ENCODE results near the gene SLC13A5.
"Not testable (repeated sequence)": the region's sequence is repeated elsewhere in the genome, so short reads cannot be mapped to it uniquely, and the experiment has no call there.

Gene SLC13A5

DNA sequence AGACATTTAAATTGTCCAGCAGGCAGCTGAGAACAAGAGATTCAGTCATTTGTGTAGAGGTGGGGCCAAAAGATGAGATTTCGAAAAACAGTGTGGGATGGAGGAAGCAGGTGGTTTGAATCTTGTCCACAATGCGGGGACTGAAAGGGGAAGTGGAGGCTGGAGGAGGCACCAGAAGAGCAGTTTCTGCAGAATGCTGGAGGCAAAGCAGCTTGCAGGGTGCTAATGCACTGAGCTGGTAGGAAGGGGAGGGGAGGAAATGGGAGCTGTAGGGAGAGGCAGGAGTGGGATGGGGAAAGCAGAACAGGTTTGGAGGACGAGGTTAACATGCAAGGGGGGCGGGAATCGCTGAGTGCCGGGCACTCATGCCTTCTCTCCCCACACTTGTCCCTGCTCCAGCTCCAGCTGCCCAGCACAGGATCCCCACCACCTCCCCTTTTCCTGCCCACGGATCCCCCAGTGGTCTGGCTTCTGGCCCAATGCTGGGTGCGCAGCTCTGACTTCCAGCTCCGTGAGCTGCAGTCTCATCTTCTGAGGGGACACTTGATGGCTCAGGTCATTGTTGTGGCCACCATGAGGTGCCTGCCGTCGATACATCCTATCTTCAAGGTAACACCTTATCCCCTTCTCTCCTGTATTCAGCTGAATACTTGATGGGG lies 52.2 kb downstream of the SLC13A5 start:
- DNase-seq (ENCODE audit: low spot score) = no peak

DNA sequence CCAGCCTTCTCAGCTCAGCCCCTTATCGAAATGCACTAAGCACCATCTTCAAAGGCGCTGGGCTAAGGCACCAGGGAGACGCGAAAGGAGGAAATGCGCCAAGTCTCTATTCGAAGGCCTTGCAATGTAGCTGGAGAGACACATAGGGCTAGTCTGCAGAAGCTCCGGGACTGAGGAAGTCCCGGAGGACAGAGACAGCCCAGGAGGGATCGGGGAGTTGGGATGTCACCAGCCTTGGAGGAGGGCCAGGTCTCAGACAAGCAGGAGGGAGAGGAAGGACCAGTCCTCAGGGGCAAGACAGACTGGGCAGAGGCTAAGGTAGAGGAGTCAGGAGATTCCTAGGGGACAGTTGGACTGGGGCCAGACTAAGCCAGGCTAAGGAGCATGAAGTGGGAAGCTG lies 53.1 kb downstream of the SLC13A5 start:
- DNase-seq (ENCODE audit: low spot score) = no peak

DNA sequence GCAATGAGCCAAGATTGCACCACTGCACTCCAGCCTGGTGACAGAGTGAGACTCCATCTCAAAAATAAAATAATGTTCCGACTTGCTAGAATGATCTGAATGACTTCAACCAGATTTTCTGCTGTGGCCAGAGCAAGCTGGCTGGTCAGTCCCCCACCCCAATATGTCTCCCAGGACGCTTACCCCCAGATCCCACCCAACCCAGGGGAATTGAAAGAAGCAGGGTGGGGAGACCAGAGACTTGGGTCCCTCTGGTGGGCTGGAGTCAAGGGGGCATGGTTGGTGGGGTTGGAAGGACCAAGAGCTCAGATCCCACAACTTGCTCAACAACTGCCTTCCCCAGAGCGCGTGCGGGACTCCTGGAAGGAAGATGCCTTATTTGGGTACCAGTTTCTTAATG lies 54.8 kb downstream of the SLC13A5 start:
- not testable (repeated sequence) for DNase-seq (ENCODE audit: low spot score)

DNA sequence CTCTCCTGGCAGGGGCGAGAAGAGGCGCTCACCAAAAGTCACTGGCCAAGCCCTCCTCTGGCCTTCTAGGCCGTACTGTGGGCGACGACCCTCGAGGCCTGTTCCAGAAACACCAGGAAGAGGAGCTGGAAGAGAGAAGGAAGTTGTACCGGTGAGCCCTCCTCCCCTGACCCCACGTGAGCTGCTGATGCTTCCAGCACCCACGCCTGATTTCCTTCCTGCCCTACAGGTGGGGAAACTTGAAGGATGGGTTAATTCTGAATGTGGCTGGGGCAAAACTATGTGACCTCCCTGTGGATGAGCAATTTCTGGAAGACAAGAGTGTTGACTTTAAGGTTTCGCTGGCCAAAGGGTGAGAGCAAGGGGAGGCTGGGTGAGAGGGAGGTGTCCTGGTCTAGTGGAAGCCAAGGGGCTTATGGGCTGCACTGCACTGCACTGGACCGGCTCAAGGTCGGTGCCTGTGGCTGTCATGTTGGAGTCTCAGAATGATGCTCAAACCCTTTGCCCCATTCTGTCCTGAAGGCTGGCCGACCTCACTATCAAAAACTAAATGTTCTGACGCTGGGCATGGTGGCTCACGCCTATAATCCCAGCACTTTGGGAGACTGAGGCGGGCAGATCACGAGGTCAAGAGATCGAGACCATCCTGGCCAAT lies 55.4 kb downstream of the SLC13A5 start:
- DNase-seq (ENCODE audit: low spot score) = no peak

DNA sequence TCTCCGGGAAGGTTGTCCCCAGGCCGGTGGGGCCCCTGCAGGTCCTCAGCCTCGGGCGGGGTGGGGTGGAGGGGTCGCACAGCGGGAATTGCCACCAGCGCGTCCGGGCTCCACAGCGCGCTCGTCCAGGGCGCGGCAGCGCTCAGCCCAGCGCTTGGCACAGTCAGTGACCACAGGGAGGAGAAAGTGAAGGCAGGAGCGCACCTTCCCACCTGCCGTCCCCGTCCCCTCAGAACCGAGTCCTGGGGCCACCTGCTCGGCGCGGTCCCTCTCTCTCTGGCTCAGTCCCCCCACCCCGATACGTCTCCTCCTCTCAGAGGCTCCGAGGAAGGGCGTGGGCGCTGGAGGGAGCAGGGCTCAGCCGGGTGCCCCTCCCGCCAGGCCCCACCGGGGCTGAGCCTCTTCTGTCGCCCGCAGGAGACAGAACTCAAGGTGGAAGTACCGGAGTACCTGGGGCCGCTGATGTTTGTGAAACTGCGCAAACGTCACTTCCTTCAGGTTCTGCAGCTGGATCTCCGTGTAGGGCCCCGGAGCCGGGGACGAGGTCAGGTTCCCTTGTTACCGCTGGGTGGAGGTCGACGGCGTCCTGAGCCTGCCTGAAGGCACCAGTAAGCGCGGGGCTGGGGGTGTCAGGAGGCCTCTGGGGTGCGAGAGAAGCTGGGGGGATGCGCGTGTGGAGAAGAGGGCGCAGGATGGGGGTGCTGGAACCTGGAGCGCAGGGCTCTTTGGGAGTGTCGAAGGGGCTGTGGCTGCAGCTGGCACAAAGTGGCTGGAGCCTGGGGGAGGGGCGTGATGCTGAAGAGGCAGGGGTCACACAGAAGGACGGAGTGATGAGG lies 56.2 kb downstream of the SLC13A5 start:
- not testable (repeated sequence) for DNase-seq (ENCODE audit: low spot score)

DNA sequence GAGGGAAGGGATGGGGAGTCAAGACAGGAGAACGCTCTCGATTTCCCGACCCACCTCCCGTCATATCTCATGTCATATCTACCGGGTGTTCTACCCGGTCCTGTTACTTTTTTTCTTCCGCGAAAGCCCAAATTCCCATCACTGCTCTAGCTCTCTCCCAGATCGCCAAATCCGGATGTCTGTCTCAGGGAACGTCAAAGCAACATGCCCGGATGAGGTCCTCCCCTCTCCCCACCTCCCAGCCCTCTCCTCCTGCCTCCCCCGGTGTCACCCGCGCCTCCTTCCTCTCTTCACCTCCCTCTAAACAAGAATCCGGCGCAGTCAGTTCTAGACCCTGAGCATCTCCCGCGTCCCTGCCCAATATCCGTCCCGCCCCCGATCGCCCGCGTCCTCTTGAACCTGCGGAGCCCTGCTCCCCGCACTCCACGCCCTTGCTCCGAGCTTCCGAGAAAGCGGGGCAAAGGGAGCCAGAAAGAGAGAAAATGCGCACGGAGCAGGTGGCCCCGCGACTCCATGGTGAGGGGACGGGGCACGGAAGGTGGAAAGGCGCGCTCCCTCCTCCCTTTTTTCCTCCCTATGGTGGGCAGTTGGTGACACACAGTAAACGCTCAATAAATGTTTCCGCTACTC lies 57.3 kb downstream of the SLC13A5 start:
- DNase-seq (ENCODE audit: low spot score) = not testable (repeated sequence)

DNA sequence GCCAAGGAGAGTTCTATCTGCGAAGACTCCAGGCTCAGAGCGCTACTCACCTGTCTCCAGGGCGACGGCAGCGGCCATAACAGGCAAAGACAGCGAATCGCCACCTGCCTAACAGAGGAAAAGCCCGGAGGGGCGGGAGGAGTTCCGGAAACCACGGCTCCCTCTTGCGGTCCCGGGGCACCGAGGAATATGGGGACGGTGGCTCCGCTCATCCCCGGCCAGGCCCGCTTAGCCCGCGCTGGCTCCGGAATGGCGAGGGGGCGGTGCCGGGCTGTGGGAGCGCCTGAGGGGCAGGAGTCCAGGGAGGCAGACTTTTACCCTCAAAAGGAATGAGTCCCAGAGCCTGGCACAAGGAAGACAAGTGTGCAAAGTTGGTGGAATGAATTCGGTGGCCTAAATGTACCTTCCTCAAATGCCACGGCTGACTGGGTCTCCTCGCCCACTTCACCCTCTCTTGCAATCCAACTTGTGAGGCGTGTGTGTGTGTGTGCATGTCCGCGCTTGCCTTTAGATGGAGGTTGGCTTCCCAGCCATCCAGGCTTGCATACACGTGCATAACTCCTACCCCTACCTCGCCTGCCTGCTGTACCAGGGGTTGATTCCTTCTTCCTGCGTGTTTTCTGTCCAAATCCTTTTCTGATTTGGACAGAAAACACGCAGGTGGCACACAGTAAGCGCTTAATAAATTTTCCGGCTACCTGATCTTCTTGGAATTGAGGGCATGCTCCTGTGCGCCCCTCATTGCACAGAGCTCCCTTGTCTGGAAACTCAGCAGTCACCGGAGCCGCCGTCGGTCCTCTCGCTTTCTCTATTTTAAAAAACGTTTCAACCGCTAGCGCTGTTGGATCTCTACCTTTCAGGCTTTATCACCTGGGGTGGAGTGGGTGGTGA lies 58.1 kb downstream of the SLC13A5 start:
- no peak for DNase-seq (ENCODE audit: low spot score)

DNA sequence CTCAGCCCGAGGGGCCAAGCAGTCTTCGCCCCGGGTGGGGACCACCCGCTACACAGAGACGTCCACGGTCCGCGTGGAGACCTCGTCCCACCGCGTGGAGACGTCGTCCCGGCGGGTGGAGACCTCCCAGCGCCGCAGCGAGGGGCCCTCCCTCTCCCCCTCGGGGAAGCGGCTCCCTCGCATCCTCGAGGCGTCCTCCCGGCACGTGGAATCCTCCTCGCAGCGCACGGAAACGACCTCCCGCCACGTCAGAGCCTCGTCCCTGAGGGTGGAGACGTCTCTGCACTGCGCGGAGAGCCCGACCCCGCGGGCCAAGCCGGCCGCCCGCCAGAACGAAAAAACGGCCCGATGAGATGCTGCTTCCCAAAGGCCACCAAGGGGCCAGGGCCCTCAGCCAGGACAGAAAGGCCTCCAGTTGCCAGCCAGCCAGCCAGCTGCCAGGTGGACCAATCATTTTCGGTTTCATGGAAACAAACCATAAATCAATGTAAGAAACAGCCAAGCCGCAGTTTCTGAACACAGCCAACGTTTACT lies 61.2 kb downstream of the SLC13A5 start:
- DNase-seq (ENCODE audit: low spot score) = no peak

DNA sequence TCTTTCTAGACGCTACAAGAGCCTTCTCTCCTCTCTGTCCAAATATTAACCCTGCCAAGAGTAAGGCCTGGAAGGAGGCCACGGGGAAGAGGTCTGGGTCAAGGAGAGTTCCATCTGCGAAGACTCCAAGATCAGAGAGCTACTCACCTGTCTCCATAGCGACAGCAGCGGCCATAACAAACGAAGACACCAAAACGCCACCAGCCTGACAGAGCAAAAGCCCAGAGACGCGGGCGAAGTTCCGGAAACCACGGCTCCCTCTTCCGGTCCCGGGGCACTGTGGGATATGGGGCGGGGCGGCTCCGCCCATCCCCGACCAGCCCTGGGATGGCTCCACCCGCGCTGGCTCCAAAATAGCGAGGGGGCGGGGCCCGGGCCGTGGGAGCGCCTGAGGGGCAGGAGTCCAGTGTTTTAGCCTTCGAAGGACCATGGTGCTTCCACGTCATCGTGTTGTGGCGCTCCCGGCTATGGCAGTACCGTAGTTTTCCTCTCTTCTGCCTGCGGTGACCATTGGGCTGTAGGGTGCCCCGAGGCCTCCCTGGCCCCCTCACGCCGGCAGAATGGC lies 61.7 kb downstream of the SLC13A5 start, which contains the start of the genes C17orf100 and MED31:
C17orf100 (plus strand) TSS at position 409 of the 565 bp plus-strand sequence; CDS start at position 561, 152 bp downstream.
MED31 (minus strand) TSS at position 252 of the 565 bp plus-strand sequence; CDS start at position 175, 77 bp downstream.
- DNase-seq (ENCODE audit: low spot score) = peak; percentile 99

DNA sequence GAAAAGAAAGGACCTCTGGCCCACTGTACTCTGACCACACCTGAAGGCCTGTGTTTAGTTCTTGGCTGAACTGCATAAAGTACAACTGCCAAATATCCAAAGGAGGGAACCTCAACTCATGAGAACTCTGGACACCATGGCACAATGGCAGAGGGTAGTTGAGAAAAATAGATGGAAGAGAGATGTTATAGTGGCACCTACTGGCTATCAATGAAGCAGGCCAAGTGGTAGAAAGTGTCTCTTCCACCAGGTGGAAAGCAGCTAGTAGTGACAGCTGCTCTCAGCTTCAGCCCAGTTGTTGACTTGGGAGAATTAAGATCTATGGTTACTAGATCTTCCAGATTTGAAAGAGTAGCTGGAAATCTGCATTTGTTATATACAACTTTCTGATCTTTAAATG lies 65.0 kb downstream of the SLC13A5 start:
- no peak for DNase-seq (ENCODE audit: low spot score)

DNA sequence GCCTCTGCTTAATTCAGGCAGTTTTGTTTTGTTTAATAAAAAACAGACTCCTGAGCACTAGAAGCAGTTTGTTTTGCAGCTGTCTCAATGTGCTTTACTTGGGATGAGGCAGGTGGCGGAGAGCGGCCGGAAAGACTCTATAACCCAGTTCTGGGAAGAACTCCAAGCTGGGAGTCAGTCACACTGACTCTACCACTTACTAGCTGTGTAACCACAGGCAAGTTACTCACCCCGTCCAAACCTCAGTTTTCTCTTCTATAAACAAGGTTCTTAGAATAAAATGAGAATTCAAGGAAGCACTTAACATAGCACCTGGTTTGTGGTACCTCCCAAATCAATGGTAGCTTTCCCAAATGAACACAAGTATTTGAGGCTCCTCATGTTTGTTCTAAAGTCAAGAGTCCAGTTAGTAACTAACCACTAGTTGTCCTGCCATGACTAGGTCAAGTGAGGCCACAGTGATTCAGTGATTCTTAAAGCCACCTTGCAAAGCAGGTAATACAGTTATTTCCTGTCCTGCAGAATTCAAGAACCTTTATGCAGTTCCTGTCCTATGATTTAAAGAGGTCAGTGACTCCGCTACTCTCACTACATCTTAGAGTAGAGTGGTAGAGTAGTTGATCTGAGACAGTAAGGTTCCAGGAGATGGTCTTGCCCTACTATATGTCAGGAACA lies 69.6 kb downstream of the SLC13A5 start:
- DNase-seq (ENCODE audit: low spot score) = peak; percentile 76

DNA sequence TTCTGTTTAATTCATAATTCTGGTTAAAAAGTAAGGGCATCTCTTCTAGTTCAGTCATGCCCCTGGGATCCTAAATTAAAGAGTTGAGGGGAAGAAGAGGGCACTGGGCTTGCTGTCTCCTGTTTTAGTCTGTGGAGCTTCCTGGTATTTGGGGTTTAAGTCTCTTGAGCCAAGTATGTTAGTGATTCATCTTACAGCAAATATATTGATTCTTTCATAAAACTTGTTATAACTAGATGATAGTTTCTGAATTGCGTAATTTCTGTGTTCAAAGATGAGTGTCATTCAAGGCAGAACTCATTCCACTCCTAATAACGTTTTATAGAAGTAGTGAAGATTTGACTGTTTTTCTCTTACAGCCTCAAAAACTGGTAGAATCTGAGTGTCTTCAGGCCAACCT lies 70.6 kb downstream of the SLC13A5 start:
- DNase-seq (ENCODE audit: low spot score) = no peak

DNA sequence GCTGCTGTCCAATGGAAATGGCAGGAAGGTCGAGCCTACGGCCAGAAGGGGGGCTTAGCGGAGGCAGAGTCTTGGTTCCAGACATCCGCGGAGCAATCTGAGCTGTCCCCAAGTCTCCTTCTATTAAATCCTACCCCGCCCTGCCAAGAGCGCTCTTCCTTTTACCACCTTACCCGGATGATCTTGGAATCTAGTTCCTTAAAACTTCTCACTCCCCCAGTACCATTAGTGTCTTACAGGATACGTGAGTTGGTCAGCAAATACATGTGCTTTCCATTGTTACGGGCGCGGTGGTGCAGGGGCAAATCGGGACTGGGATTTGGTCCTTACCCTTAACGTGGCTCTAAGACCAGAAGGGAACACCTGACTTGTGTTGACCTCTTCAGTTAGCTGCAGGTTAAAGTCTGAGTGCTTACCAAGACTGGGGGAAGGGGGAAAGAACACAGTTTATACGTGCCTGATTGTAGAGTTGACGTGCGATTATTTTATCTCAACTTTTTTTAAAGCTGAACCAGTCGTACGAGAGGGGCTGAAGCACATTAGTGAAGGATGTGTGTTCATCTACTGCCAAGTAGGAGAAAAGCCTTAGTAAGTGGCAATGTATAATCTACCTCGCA lies 71.8 kb downstream of the SLC13A5 start:
- DNase-seq (ENCODE audit: low spot score) = no peak

DNA sequence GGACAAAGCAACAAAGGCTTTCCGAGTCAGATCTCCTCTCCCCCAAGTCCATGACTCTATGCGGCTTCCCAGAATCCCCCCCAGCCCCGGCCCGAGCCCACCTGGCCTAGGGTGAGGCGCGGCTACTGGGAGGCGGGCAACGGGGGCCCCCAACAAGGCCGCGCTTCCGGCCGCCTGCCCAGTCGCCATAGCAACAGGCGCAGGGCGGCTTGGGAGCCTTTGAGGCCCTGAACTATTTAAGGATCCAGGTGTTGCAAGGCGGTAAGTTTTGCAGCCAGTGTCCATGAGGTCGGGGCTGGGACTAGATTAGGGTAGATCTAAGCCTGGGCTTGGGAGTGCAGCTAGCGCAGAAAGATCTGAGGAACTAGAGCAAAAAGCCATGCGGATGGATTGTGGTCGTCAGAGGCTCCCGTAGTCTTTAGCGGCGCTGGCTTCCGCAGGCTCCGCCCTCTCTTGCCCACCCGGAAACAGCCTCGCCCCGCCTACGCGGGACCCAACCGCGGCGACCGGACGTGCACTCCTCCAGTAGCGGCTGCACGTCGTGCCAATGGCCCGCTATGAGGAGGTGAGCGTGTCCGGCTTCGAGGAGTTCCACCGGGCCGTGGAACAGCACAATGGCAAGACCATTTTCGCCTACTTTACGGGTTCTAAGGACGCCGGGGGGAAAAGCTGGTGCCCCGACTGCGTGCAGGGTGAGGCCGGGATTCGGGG lies 72.5 kb downstream of the SLC13A5 start, which contains the start of the genes KIAA0753 and TXNDC17:
KIAA0753 (minus strand) TSS at position 176 of the 711 bp plus-strand sequence. CDS start 5,608 bp downstream, outside the sequence.
TXNDC17 (plus strand) TSS at position 525 of the 711 bp plus-strand sequence; CDS start at position 548, 23 bp downstream.
- peak; percentile 92 for DNase-seq (ENCODE audit: low spot score)

DNA sequence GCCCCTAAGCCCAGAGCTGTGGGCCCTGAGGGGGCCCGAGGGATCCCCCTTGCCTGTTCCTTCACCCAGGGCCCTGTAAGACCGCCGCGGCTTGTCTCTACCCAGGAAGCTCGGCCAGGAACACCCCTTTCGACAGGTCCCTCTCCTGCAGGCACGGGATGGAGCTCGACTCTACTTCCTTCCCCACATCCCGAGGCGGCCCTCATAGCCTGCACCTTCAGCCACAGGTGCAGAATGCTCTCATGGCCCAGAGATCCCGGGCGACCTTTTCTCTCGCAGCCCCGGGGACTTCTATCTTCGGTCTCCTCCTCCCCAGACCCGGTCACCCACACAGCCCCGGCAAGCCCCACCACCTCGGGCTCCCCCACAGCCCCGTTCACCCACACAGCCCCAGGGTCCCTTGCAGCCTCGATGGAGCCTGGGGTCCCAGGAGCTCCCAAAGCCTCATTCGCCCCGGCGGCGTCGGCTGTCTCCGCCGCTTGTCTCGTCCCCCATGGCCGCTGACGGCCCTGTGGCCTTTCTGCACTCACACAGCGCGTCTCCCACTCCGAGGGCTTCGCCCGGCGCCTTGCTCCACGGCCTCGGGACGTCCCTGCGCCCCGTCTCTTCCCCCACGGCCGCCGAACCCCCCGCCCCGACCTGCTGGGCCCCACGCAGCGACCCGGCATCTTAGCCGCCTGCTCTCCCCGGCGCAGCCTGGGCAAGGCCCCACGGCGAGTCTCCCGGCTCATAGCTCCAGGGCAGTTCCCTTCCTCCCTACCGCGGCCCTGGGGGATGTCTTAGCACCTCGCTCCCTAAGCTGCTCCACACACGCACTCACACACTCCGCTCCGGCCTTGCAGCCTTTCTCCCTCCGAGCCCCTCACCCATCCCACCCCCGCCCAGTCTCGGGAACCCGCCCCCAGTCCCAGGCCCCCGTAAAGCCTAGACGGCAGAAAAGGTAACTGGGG lies 73.3 kb downstream of the SLC13A5 start:
- peak; percentile 44 for DNase-seq (ENCODE audit: low spot score)

DNA sequence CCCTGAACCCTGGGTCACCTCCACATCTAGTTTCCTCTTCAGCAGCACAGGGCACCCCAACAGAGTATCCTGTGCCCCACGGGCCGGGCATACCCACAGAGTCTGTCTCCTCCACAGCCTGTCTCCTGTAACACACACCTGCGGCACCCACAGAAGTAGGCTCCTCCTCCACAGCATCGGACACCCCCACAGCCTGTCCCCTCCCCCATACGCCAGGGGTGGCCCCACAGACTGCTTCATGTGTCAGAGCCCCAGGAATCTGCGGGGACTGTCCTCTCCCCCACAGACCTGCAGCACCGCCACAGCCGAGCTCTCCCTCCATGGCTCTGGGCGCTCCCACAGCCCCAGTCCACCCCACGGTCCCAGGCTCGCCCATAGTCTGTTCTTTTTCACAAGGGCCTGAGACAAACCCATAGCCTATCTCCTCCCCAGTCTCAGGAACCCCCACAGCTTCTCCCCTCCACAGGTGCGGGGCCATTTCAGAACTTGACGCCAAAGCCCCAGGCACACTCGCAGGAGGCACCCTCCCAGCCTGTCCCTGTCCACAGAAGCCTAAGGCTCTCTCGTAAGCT lies 74.1 kb downstream of the SLC13A5 start:
- no peak for DNase-seq (ENCODE audit: low spot score)
